GM10266 (cell line): Measurements from ENCODE around the gene MICB.

Experiments used
- DNase-seq: peaks from one replicate; pipeline ENCODE4 v3.0.0; 2012; ENCODE audit errors: extremely low spot score
- TF ChIP-seq, protein P1 (sequence below): IDR thresholded peaks from 2 replicates; pipeline ENCODE4 v1.5.1; 2012; ENCODE audit warnings: mild to moderate bottlenecking, low read depth; ENCODE audit not compliant: control insufficient read depth, insufficient read depth; ENCODE audit errors: missing control alignments

Gene MICB

DNA sequence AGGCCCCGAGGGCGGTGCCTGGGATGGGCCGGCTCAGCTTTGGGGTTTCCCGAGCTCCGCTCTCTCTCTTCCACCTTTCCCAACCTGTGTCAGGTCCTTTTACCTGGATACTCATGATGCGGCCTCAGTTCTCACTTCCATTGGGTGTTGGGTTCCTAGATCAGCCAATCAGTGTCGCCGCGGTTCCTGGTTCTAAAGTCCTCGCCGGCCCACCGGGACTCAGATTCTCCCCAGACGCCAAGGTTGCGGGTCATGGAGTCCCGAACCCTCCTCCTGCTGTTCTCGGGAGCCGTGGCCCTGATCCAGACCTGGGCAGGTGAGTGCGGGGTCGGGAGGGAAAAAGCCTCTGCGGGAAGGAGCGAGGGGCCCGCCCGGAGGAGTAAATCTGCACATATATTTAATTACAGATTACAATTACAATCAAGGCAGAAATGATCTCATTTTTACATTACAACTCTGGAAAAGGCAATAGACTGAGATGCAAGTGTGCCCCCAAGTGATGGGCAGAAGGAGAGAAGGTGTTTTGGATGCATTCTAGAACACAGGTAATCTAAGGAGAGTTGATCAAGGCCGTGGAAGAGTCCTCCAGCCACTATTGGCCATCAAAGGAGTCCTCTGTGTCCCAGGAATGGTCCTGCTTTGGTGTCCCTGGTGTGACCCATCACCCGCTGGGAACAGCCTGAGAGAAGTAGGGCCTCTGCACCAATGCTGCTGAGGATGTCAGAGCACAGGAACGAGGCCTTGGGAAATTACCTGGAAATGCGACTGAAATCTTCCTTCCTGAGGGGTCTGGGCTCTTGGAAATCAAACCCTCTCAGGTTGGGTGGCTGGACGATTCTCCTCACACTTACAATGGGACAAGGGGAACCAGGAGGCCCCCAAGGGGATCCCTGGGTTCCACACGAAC, 34.7 kb upstream of the MICB start:
- TF ChIP-seq, protein P1, sequence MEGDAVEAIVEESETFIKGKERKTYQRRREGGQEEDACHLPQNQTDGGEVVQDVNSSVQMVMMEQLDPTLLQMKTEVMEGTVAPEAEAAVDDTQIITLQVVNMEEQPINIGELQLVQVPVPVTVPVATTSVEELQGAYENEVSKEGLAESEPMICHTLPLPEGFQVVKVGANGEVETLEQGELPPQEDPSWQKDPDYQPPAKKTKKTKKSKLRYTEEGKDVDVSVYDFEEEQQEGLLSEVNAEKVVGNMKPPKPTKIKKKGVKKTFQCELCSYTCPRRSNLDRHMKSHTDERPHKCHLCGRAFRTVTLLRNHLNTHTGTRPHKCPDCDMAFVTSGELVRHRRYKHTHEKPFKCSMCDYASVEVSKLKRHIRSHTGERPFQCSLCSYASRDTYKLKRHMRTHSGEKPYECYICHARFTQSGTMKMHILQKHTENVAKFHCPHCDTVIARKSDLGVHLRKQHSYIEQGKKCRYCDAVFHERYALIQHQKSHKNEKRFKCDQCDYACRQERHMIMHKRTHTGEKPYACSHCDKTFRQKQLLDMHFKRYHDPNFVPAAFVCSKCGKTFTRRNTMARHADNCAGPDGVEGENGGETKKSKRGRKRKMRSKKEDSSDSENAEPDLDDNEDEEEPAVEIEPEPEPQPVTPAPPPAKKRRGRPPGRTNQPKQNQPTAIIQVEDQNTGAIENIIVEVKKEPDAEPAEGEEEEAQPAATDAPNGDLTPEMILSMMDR: no peak
- DNase-seq: peak; percentile 94

DNA sequence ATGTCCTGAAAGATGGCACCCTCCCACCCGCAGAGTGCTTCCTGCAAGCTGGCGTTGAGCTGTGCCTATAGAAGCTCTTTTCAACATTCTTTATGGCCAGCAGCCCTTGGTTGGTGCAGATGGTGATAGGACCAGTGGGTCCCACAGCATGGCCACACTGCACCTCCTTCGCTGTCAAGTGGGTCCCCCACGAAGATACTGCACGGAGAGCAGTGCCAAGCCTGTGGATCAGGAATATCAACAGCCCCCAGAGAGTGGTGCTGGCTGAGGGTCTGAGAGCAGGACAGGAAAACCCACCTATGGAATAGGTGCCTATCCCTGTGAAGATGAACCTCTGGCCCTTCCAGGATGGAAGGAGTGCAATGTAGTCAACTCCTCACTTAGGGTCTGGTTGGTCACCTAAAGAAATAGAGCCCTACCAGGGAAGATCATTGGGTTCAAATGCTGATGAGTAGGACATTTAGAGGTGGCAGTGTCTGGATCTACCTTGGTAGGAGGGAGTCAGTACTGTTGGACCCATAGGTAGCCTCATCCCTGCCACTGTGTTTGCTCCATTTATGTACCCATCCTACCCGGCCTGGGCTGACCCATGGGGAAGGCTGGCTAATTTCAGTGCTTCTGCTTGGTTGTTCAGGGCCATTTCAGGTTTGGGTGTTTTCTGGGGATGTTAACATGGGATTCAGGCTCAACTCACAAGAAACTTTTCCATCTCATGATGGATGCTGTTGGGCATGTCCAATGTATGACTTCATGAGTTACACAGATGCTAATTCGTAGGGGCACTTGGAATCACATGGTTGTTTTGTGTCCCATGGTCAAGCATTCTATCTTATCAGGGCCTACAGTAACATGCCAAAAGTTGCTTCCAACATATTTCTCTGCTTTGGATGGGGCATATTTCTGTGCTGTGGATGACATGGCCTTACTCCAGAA, 33.4 kb upstream of the MICB start:
- DNase-seq: no peak
- TF ChIP-seq, protein P1: no peak

DNA sequence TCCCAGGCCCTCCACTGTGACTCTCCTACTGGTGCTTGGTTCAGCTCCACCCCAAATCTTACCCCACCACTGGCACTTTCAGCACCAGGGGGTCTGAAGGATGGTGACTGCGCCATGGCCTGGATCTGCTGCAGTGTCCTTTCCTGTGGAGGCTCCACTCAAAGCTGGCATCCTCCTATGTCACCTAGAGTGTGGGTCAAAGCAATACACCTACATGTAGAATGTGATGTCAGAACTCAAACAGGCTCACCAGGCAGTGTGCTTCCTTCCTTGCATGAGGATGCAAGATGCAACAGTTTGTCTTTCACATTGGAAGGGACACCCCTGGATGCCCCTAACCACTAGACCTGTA, 32.8 kb upstream of the MICB start:
- no peak for DNase-seq
- TF ChIP-seq, protein P1: no peak

- DNase-seq: no peak
- TF ChIP-seq, protein P1: no peak
Observed at GRCh38 chr6:31465718-31466117, 32.2 kb upstream of the MICB start.

DNA sequence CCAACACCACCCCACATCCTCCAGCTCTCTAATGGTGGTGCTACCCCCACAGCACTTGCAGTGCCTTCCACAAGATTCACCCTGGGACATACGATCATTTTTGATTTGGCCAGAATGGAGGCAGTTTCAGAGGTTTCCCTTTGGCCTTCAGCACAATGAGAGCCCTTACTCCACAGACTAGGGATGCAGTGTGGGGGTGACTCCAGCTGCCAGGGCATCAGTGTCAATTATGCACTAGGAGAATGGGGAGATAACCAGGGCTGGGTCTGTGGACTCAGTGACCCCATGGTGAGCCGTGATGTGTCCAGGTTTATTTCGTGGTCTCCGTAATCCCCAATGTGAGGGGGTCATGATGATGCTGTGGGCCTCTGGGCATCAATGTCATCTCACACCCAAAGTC, 31.5 kb upstream of the MICB start:
- DNase-seq: no peak
- TF ChIP-seq, protein P1: no peak

DNA sequence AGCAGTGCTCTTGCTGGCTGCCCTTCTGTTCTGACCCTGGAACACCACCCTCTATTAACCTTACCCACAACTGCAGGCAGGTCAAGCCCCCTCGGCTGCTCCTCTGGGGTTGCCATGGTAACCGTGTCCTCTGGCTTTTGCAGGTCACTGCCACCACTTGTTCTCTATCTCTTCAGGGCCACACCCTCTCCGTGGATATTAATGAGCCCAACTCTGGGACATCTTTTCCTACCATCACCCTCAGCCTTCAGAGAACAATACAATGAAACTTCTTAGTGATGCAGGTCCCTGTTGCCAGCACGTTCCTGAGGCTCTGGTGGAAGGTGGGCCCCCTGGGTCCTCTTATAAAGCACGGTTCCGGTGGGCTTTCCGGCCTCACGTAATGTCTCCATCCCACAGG, 30.8 kb upstream of the MICB start:
- TF ChIP-seq, protein P1: no peak
- DNase-seq: no peak
